Loucy (cell line): ENCODE measurements around the gene TSACC.

Source experiments
- H2AFZ ChIP-seq: fragments of 200-600 bp; sonication (generic); 2 replicates; pipeline ENCODE4 v1.6.0; 2016; ENCODE audit warnings: antibody characterized with exemption, mild to moderate bottlenecking, low read length, moderate library complexity
- H3F3A ChIP-seq: fragments of 200-600 bp; 2 replicates; pipeline ENCODE4 v1.6.0; 2016; ENCODE audit warnings: antibody characterized with exemption, low read depth, mild to moderate bottlenecking
- H3K27me3 ChIP-seq: fragments of 200-600 bp; sonication (generic); 2 replicates; pipeline ENCODE4 v1.6.1; 2014; ENCODE audit warnings: low read length, mild to moderate bottlenecking; ENCODE audit not compliant: insufficient read depth, poor library complexity, severe bottlenecking
- H3K36me3 ChIP-seq: fragments of 200-600 bp; sonication (generic); 2 replicates; pipeline ENCODE4 v1.6.1; 2016; ENCODE audit warnings: low read length; ENCODE audit not compliant: insufficient read depth
- H3K4me1 ChIP-seq: fragments of 200-600 bp; sonication (generic); 2 replicates; pipeline ENCODE4 v1.5.1; 2014; ENCODE audit warnings: low read length, mild to moderate bottlenecking; ENCODE audit not compliant: insufficient read depth, poor library complexity, severe bottlenecking
- H3K4me2 ChIP-seq: fragments of 200-600 bp; sonication (generic); 2 replicates; pipeline ENCODE4 v1.6.0; 2014; ENCODE audit warnings: antibody characterized with exemption, low read length, low read depth, mild to moderate bottlenecking; ENCODE audit not compliant: poor library complexity, severe bottlenecking
- H3K4me3 ChIP-seq: fragments of 200-600 bp; sonication (generic); 2 replicates; pipeline ENCODE4 v1.5.1; 2014; ENCODE audit warnings: low read length, mild to moderate bottlenecking, mixed read lengths; ENCODE audit not compliant: poor library complexity, severe bottlenecking
- H3K79me2 ChIP-seq: fragments of 200-600 bp; sonication (generic); 2 replicates; pipeline ENCODE4 v1.6.1; 2014; ENCODE audit warnings: low read length; ENCODE audit not compliant: insufficient read depth
- H3K9ac ChIP-seq: fragments of 200-600 bp; sonication (generic); 2 replicates; pipeline ENCODE4 v1.6.0; 2014; ENCODE audit warnings: mild to moderate bottlenecking, low read depth, low read length, moderate library complexity; ENCODE audit not compliant: poor library complexity, severe bottlenecking
- H3K9me2 ChIP-seq: fragments of 200-600 bp; sonication (generic); replicated peaks from 2 replicates; pipeline ENCODE4 v1.6.1; 2016; ENCODE audit warnings: low read depth, low read length, mixed read lengths
- H3K9me3 ChIP-seq: fragments of 200-600 bp; sonication (generic); 2 replicates; pipeline ENCODE4 v1.6.1; 2014; ENCODE audit warnings: mild to moderate bottlenecking, antibody characterized with exemption, low read length, low read depth; ENCODE audit not compliant: insufficient read depth
- H4K20me1 ChIP-seq: fragments of 200-600 bp; sonication (generic); 2 replicates; pipeline ENCODE4 v1.6.0; 2014; ENCODE audit warnings: antibody characterized with exemption, low read length, mild to moderate bottlenecking; ENCODE audit not compliant: insufficient read depth, poor library complexity, severe bottlenecking
- CTCF ChIP-seq: fragments of 200-600 bp; sonication (generic); conservative IDR thresholded peaks from 2 replicates; pipeline ENCODE4 v1.5.1; 2014; ENCODE audit warnings: mild to moderate bottlenecking, antibody characterized with exemption, low read length
- EZH2phosphoT487 ChIP-seq: fragments of 200-600 bp; IDR thresholded peaks from 2 replicates; pipeline ENCODE4 v1.6.1; 2018; ENCODE audit warnings: antibody characterized with exemption, mild to moderate bottlenecking, moderate library complexity, borderline replicate concordance

TSACC gene

DNA sequence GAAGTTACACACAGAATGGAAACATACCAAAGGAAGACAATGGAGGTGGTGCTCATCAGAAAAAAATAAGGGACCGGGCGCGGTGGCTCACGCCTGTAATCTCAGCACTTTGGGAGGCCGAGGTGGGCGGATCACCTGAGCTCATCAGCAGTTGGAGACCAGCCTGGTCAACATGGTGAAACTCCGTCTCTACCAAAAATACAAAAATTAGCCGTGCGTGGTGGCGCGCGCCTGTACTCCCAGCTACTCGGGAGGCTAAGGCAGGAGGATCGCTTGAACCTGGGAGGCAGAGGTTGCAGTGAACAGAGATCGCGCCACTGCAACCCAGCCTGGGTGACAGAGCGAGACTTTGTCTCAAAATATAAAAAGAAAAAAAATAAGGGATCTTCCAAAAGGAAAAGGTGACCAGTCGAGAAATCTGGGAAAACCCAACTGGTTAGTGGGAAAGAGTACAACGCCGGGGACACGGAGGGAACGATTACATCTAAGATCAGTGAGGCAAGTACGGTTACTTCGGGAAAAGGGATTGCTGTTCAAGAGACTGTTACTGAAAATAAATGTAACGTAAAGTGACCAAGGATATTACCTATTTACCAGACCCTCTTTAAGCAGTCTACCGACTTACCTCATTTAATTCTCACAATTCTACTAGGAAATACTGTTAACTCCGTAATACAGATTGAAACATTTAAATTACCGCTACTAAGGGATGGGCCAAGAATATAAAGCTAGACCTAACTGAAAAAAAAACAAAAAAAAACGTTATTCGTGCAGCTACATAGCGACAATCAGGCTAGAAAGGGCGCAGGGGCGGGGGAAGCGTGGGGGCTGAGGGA is 1.1 kb upstream of the TSACC start:
- H3K36me3 ChIP-seq, result peaks cover 30% of the 10 kb centered on the region; the same call in 1 of the 2 replicates
- H3K9me2 ChIP-seq, result no peaks in the 10 kb centered on the region
- H3K27me3 ChIP-seq, result no peaks in the 10 kb centered on the region
- H3K9me3 ChIP-seq, result no peaks in the 10 kb centered on the region
- peak overlapping the region; percentile 91 for H3K9ac ChIP-seq
- peak overlapping the region; percentile 77 for H2AFZ ChIP-seq
- peaks cover 45% of the 10 kb centered on the region for H4K20me1 ChIP-seq
- H3K4me3 ChIP-seq, result peak overlapping the region; percentile 96
- peaks cover 53% of the 10 kb centered on the region for H3K79me2 ChIP-seq
- TF ChIP-seq EZH2phosphoT487 (no peak), CTCF (no peak)
- peak overlapping the region; percentile 82 for H3K4me2 ChIP-seq
- no peaks in the 10 kb centered on the region for H3F3A ChIP-seq
- H3K4me1 ChIP-seq, result peaks cover 24% of the 10 kb centered on the region

DNA sequence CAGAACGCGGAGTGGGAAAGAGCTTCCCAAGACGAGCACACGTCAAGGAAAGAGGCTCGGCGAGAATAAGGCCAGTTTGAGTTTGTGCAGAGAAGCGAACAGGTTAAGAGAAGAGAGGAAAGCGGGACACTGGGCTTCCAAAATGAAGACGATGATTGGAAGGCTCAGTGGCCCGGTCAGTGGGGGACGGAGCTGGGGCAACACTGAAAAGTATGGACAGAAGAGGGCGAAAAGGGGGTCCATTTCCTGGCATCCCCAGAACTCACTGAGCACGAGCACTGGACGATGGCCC is 492 bp upstream of the TSACC start:
- Histone ChIP-seq H3K9ac (peak overlapping the region; percentile 91), H4K20me1 (peaks cover 45% of the 10 kb centered on the region), H3K9me3 (no peaks in the 10 kb centered on the region), H3K9me2 (no peaks in the 10 kb centered on the region), H2AFZ (peak overlapping the region; percentile 77), H3K27me3 (no peaks in the 10 kb centered on the region), H3K4me1 (peaks cover 24% of the 10 kb centered on the region), H3F3A (no peaks in the 10 kb centered on the region), H3K4me2 (peak overlapping the region; percentile 82), H3K36me3 (peaks cover 24% of the 10 kb centered on the region; the same call in 1 of the 2 replicates), H3K4me3 (peak overlapping the region; percentile 96), H3K79me2 (peaks cover 49% of the 10 kb centered on the region)
- TF ChIP-seq CTCF (no peak), EZH2phosphoT487 (no peak)

DNA sequence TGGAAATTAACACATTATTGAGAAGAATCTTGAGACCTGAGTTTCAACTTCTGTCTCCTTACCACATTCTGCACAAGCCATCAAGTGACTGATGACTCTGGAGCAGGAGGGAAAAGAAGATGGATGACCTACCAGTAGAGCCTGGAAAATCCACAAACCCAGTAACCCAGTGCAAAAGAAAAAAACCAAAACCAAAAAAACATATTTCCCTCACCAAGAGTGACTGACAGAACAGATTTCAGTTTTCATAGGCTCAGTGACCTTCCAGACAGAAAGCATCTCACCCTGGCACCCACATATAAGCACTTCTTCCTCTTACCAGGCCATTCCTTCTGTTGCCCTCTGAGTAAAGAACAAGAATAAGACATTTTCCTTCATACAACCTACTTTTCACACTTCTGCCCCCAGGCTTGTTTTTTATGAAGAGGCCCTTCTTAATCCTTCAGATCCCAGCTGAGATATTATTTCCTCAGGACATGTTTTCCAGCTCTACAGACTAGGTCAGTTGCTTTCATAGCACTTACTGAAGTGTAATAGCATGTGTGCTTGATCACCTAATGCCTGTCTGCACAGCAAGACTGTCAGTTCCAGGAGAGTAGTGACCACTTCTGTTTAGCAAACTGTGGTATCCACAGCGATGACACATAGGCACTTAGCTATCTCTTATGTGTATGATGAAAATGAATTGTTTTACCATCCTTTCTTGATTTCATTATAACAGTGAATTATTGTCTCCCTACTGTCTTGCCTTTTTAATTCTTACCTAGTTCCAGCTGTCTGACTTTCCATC is 4.0 kb downstream of the TSACC start:
- TF ChIP-seq CTCF (no peak), EZH2phosphoT487 (no peak)
- H4K20me1 ChIP-seq, result peaks cover 4% of the 10 kb centered on the region
- H3K9me2 ChIP-seq, result no peaks in the 10 kb centered on the region
- no peak overlapping the region for H3K4me2 ChIP-seq
- no peaks in the 10 kb centered on the region for H3K4me1 ChIP-seq
- no peak overlapping the region for H2AFZ ChIP-seq
- H3K9me3 ChIP-seq, result no peaks in the 10 kb centered on the region
- H3K4me3 ChIP-seq, result no peak overlapping the region
- H3K27me3 ChIP-seq, result no peaks in the 10 kb centered on the region
- H3K36me3 ChIP-seq, result no peaks in the 10 kb centered on the region
- no peaks in the 10 kb centered on the region for H3F3A ChIP-seq
- no peak overlapping the region for H3K9ac ChIP-seq
- peaks cover 7% of the 10 kb centered on the region for H3K79me2 ChIP-seq
